NCI-H2196 treated with DMSO at 0.1 percent for 48 hours (cell line): Measurements from ENCODE around the gene FHIT.

Experiments
- DNase-seq: peaks from one replicate; lab custom pipeline; 2025; ENCODE audit not compliant: unreplicated experiment; lab: John Stamatoyannopoulos, UW

The FHIT gene

DNA sequence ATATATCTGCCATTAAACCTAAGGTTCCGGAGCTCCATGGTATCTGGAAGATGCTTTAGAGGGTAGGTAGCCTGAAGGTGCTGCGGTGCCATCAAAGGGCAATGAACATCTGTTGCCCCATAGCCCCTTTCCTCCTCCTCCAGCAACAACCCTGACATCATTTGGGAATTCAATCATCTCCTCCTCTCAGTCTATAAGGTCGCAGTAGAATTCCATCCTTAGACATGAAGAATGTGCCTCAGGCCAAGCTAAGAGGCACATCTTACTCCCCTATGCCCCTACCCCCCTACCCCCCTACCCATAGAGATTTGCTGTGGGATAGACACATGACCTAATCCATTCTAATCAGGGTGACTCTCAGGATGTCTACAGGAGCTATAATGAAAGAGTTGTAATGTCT lies 1101.8 kb downstream of the FHIT start:
- DNase-seq: no peak

DNA sequence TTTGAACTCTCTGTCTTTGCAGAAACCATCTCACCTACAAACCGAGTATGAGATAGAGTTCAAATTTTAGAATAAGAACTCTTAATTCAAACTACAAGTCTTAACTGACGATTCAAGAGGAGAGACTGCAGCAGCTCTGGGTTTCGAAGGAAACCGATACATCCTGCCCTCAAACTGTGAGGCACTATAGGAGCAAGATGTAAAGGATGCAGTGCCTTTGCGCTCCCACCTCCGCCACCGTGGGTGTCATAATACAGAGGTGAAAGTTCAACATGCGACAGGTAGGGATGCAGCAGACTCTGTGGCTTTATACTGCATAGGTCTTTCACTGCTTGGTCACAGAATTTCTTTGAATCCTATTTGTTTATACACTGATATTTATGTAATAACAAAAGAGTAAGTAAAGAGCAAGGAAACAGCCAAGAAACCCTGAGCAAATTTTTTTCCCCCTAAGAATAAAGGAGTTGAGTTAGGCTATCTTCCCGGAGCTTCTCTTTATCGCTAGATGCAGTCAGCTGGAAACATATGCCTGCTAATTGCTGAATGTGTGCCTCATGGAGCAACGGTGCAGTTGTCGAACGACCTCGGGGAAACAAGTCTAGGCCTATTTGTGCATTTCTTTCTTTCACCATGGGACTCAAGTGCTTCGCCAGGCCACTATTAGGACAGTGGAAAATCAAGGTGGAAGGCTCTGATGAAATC lies 1103.9 kb downstream of the FHIT start:
- no peak for DNase-seq

DNA sequence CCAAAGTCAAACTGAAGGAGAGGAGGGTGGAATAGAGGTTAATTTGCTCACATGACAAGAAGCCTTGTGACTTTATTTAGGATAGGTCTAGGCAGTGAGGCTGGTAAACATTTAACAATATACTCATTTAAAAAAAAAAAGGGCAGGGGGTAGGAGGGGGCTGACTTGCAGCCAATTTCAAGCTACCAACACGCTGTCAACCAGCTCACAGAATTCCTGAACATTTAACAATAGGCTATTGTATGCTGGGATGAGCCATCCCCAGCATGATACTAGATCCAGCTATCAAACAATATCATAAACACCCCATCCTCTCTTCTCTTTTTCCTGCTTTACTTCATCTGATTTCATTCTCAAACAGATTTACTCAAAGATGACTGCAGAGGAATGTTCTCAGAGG lies 1105.1 kb downstream of the FHIT start:
- DNase-seq: no peak

DNA sequence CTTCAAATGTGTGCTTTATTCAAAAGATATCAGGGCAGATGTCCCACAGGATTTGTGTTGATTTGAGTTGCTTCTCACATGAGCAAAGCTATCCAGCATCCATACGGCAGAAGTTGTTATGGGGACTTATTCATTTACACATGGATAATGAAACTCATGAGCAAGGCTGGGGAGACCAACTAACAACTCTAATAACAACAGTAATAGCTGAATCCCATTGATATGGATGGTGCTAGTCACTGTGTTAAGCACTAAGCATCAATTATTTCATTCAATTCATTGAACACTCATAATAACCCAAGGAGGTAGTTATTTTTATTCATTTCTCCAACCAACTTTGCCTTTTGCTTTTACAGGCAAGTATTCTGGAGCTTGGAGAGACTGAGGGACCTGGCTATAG lies 1107.2 kb downstream of the FHIT start:
- no peak for DNase-seq

DNA sequence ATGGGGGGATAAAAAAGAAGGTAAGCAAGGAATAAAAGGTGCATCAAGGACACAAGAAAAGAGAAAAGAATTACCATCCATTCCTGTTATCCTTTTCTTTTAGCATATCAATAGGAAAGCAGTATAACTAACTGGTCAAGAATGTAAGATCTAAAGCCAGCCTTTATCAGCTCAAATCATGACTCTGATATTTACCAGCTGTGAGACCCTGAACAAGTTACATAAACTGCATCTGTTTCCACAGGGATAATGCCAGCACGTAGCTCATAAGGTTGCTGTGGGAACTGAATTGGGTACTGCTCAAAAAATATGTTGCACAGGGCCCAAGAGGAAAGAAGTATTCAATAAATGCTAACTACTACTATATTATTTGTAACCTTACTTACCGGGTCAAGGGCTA lies 1109.2 kb downstream of the FHIT start:
- no peak for DNase-seq

DNA sequence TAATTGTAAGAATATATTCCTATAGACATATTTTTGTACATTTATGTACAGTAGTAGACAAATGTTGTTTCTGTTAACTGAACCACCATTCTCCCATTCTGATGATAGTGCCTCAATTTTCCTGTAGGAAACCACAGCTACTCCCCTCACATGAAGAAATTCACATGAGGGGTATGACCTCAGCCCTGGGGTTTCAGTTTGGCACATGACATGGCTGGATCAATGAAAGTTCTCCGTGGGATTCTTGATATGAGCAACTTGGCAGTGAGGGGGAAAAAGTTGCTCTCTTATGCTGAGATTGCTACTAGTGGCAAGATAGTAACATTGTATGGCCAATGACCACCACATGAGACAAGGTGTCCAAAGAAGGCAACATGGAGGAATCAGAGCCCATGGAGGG lies 1111.1 kb downstream of the FHIT start:
- DNase-seq: no peak

DNA sequence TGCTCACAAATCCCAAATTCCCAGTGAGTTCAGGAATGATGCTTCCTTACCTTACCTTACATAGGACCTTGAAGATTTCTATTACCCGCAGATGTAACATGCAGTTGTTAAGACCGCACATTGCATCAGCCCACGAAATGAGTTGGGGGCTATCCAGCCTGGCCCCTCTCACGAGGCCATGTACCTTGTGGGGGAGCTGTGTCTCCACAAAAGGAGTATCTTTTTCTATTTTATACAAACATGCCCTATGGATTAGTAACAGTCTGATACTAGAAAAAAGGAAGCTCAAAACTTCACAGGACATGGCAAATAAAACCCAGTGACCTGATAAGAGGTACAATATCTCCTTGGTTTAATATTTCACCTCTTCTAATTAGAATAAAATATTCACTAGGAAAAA lies 1114.7 kb downstream of the FHIT start:
- DNase-seq: no peak

DNA sequence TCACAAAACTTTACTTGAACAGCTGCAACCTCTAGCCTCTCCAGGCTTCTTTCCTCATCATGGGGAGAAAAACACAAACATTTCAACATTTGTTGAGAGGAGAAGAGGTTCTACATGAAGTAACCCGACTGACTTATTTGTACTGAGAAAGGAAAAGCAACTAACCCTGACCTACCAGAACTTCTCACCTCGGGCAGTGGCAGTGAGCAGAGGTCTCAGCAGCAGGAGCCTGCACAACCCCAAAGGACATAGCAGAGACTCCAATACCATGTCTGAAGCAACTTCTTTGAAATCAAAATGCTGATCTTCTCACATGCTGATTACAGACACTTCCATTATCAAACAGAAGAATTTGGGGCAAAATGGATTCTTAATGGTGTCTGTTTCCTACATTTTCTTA lies 1115.8 kb downstream of the FHIT start:
- no peak for DNase-seq

DNA sequence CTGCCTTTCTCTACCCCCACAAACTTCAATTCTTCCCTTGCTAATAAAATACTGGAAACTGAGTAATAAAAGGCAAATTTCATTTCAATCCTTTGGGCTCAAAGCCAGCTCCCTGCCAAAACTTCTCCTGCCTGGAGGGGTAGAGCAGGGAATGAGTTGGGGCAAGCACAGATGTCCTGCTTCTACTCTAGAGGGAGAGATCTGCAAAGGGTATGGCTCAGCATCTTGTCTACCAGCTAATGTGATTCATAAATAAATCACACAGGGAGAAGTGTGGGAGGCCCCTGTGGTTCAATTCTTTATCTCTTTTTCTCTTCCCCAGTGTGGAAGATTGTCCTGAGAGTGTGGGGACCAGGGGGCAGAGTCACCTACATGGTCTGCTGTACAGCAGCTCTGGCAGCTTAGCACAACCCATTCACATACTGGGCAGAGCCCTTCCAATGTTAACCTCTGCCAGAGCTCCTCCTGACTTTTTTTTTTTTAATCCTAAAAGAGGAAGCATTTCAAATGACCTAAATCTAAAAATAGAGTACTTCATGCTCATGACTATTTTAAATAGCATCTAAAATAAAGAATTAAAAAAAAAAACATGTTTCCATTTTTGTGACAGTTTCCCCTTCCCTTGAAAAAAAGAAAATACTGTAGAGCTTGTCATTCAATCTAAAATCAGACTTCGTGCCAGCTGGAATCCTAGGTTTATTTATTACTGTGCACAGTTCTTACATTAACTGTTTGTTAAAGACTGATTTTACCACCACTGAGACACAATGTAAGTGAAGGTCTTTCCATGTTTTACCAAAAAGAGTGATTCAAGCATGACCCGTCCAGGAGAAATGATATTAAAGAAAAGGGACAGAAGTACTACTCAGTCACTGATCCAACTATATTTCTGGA lies 1117.7 kb downstream of the FHIT start:
- no peak for DNase-seq

DNA sequence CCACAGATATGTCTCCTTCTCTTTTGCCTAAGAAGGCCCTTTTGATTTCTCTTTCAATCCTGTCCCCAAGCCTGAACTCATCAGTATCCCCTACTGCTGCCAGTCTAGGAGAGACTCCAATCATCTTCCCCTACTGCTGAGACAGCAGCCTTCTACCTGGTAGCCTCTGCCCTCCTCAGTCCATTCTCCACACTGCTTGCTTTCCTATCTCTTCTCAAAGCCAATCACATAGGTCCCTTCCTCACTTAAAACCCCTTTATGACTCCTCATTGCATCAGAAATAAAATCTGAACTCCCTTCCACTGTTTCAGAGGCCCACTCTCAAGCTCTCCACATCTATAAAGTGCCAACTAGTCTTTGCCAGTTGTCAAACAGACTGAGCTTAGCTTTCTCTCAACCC lies 1119.6 kb downstream of the FHIT start:
- DNase-seq: no peak

DNA sequence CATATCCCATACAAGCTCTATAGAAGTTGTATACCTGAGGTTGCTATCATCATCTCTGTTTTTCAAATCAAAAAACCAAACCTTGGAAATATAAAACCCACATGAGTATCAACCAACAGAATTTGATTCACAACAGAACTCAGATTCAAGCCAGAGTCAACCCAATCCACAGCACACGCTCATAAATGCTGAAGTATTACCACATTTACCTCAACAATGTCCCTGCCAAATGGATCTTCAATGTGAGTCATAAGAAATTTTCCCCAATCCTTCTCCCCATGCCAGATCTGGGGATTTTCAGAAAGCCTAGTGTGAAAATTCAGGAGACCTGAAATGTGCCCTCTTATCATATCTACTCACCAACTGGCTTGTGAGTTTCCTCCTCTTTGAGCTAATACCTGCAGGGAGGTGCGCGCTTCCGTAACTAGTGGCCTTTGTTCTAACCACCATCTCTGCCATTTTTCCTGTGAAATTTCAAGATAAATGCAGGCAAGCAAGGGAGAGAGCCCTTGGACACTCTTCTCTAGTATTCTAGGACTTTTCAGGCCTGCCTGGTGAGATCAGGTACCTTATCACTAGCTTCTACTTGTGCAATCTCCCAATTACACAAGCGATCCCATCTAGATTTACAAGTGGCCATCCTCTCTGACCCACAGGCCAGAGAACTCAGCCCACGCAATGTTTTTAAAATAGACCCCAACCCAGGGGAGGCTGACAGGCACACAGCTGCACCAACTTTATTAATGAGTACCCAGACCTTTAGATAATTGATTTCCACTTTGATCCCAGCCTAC lies 1124.5 kb downstream of the FHIT start:
- DNase-seq: no peak

DNA sequence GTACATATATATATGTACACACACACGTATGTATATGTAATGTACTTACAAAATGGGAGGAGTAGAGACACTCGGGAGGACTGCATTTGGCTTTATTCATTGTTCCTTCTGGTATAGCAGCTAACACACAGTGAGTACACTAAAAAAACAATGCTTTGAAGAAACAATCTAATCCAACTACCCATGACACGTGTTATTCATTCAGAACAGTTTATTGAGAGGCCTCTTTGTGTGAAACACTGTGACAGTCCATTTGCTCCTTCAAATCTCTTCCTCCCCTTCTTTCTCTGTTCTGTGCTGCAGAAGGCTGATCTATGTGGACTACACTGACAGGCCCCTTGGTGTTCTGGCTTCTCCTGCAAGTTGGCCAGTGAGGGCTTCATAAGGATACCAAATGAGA lies 1125.6 kb downstream of the FHIT start:
- no peak for DNase-seq

DNA sequence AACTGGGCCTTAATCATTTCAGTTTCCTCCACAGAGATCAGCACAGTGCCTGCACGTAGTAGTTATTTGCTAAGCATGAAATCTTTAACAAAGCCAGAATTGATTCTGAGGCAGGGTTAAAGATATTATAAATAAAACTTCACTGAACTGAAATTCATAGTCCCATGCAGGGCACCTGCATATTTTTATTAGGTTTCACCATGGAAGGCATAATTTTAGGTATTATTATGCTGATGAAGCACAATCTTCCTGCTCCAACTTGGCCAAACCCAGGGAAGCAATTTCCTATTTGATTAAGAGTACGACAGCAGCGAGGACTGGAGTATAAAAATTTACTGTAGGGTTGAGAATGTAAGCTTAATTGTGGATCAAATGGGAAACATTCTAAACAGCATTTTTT lies 1131.0 kb downstream of the FHIT start:
- DNase-seq: no peak

DNA sequence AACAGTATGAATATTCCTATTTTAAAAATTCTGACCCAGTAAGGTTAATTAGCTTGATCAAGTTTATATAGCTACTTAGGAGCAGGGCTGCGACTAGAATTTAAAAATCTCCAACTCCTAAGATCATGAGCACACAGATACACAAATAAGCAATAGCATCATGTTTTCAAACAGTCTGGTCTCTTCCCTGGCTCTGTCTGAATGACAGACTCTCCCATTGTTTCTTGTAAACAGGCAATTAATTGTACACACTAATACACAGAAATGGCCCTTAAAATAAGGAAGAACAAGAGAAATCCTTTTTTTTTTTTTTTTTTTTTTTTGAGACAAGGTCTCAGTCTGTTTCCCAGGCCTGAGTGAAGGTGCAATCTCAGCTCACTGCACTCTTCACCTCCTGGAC lies 1137.1 kb downstream of the FHIT start:
- DNase-seq: no peak

DNA sequence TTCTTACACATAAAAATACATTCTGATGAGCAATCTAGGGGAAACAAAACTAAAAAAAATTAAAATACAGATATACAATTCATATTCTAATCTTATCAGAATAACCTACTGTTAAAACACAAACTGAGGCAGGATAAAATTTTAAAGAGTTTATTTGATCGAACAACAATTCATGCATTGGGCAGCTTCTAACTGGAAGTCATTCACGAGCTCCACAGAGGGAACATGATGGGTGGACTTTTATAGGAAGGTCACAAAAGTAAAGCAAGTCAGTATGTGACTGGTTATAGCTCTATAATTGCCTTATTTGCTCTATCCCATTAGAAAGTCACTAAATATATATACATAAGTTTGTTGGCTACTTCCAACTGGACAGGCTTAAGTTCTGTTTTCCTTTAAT lies 1144.0 kb downstream of the FHIT start:
- DNase-seq: no peak

DNA sequence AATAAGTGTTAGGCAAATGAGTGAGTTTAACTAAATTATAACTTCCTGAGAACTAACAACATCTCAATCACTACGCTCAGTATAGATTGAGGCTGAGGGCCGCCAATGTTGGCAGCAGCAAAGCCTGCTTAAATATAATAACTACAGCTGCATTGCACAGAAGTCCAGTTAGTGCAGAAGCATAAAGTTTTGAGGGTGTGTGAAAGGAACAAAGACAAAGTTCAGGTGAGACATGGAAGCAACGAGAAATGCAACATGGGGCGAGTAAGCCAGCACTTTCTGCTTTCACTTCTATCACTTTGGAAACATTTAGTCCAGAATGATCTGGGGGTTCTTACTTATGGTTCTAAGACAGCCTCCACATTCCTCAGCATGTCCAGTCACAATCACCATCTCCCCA lies 1149.1 kb downstream of the FHIT start:
- DNase-seq: no peak

DNA sequence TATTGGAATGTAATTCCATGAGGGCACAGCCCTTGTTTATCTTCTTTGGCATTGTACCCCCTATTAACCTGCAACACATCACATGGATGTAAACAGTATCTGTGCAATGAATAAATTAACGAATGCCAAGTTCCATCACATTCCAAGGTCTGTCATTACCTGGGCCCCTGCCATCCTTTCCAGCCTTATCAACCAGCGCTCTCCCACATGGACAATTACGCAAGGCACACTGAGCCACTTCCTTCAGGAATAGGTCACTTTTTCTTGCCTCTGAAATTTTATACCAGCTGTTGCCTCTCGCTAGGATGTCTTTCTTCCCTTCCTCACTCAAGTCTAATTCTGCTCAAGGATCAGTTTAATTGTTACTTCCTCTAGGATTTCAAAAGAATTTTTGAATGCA lies 1149.6 kb downstream of the FHIT start:
- no peak for DNase-seq

DNA sequence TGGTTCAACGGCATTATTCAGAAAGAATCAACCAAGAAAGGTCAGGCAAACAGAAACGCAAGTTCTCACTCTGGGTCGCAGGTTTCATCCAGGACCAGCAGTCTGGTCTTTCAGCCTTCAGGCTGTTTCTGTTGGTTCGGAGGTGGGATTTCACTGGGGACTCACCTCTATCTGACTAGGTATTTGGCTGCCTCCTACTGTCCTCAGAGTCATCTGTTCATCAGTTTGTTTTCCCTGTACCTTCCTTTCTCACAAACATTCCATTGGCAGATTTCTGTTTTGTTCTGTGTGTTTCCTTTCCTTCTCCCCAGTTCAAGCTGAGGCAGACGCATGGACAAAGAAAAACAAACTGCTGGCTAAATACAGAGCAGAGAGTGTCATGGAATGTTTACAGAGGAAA lies 1154.8 kb downstream of the FHIT start:
- no peak for DNase-seq

DNA sequence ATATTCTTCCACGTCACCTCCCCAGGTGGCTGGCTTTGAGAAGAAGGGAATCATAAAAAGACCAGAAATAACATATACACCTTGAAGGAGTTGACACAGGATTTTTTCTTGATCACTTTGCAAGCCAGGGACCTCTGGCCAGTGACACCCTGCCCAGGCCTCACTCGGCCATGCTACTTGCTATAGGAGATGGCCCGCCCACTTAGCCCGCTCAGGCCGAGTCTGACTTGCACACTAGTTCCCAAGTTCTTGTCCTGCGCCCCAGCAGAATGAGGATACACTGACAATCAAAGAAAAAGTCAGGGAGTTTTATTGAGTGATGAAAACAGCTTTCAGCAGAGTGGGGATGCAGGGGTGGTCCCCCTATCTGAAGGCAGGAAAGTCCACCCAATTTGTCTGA lies 1155.3 kb downstream of the FHIT start:
- DNase-seq: no peak

DNA sequence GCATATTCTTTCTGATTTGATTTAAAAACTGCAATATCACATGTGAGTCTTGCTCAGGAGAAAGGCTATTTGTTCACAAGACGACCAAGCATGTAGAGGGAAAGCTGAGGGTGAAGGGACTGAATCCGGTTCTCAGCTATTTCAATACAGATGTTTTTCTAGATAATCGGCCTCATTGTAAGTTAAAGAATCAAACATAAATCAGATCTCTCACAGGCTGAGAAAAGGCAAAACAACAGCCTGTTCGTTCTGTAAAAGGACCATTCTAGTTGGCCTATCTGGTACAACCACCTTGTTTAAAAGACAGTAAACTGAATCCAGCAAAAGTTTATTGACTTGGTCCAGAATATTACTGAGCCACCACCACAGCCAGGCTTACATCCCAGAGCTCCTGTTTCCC lies 1155.7 kb downstream of the FHIT start:
- DNase-seq: no peak

DNA sequence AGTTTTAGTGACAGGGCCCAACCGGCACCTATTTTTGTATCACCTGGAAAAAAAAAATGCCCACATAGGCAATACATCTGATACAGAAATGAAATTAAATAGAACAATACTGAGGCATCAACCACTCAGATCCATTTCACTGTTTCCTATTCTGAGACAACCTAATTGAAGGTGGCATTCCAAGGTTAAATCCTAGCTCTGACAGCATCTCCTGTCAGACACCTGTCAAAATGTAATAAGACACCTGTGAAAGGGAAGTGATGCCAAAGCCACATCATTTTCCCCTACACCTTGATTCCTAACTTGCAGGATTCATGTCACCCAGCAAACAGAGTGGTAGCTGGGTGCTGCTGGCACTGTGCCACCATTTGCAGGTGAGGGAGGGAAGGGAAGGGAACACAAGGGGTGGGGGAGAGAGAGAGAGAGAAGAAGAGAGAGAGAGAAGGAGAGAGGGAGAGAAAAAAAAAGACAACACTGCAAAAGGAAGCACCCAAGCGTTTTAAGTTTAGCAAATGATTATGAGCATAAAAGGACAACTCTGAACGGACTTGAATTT lies 1156.8 kb downstream of the FHIT start:
- DNase-seq: no peak

DNA sequence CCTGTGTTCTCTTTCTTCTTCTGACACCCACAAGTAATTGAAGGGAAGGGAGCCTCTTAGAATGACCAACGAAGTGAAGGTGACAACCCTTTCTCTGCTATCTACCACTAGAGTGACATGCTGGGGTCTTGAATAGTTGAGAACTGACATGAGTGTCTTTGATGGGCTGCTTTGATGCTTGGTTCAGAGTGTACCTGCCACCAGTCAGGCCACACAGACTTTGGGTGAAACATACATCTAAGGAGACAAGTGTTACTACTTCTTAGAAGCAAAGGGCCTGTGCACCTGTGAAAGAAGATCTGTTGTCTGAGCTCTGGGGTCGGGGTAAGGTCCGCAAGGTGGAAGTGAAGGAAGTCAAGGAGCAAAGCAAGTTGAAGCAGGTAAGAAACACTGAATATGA lies 1160.7 kb downstream of the FHIT start:
- no peak for DNase-seq
